ENCODE results near the gene CX3CL1.

DNA sequence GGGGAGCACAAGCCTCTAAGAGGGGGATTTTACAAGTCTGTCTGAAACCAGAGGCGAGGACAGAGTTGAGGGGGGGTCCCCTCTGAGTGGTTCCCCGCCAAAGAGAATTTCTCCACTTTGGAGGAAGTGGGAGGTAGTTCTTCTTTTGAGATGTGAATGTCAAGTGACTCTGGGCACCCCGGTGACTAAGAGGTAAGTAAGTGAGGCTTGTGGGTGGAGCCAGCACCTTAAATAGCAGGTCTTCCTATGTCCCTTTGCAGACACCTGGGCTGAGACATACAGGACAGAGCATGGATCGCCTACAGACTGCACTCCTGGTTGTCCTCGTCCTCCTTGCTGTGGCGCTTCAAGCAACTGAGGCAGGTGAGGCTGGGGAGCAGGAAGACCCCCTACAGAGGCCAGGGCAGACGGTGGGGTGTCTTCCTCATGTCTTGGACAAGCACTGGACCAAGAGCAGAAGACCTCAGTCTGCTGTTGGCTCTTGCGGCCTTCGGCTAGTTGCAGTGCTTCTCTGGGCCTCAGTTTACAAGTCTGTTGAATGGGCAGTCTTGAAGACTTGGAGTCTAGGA, 13.7 kb upstream of the CX3CL1 start, which contains the start of gene CCL22:
- TF ChIP-seq, protein P1, sequence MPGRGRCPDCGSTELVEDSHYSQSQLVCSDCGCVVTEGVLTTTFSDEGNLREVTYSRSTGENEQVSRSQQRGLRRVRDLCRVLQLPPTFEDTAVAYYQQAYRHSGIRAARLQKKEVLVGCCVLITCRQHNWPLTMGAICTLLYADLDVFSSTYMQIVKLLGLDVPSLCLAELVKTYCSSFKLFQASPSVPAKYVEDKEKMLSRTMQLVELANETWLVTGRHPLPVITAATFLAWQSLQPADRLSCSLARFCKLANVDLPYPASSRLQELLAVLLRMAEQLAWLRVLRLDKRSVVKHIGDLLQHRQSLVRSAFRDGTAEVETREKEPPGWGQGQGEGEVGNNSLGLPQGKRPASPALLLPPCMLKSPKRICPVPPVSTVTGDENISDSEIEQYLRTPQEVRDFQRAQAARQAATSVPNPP (CRISPR knock-in tag; IDR thresholded peaks at IDR 0.05): no peak
- TF ChIP-seq ELF1 (CRISPR knock-in tag; IDR thresholded peaks at IDR 0.05): no peak
- TF ChIP-seq, protein P2, sequence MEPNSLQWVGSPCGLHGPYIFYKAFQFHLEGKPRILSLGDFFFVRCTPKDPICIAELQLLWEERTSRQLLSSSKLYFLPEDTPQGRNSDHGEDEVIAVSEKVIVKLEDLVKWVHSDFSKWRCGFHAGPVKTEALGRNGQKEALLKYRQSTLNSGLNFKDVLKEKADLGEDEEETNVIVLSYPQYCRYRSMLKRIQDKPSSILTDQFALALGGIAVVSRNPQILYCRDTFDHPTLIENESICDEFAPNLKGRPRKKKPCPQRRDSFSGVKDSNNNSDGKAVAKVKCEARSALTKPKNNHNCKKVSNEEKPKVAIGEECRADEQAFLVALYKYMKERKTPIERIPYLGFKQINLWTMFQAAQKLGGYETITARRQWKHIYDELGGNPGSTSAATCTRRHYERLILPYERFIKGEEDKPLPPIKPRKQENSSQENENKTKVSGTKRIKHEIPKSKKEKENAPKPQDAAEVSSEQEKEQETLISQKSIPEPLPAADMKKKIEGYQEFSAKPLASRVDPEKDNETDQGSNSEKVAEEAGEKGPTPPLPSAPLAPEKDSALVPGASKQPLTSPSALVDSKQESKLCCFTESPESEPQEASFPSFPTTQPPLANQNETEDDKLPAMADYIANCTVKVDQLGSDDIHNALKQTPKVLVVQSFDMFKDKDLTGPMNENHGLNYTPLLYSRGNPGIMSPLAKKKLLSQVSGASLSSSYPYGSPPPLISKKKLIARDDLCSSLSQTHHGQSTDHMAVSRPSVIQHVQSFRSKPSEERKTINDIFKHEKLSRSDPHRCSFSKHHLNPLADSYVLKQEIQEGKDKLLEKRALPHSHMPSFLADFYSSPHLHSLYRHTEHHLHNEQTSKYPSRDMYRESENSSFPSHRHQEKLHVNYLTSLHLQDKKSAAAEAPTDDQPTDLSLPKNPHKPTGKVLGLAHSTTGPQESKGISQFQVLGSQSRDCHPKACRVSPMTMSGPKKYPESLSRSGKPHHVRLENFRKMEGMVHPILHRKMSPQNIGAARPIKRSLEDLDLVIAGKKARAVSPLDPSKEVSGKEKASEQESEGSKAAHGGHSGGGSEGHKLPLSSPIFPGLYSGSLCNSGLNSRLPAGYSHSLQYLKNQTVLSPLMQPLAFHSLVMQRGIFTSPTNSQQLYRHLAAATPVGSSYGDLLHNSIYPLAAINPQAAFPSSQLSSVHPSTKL (CRISPR knock-in tag; IDR thresholded peaks at IDR 0.05): no peak
- no peak for TF ChIP-seq SIN3B (IDR thresholded peaks at IDR 0.05; ENCODE audit: low read length)
- TF ChIP-seq SIN3A (IDR thresholded peaks at IDR 0.05; ENCODE audit: borderline replicate concordance, low read depth, low read length): no peak
- TF ChIP-seq, protein P3, sequence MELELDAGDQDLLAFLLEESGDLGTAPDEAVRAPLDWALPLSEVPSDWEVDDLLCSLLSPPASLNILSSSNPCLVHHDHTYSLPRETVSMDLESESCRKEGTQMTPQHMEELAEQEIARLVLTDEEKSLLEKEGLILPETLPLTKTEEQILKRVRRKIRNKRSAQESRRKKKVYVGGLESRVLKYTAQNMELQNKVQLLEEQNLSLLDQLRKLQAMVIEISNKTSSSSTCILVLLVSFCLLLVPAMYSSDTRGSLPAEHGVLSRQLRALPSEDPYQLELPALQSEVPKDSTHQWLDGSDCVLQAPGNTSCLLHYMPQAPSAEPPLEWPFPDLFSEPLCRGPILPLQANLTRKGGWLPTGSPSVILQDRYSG (CRISPR knock-in tag; IDR thresholded peaks at IDR 0.05): no peak
- TF ChIP-seq RBFOX2 (IDR thresholded peaks at IDR 0.05; ENCODE audit: low read depth, low read length): no peak

Data from HepG2 (cell line).